Fibroblast of pulmonary artery (primary cell): Measurements from ENCODE around the gene UMAD1.

Experiments
- DNase-seq: peaks from one replicate; pipeline ENCODE4 v3.0.0-alpha.2; 2010; ENCODE audit warnings: low read depth
- H3K4me3 ChIP-seq: replicated peaks from 2 replicates; pipeline ENCODE4 v1.5.1; 2011; ENCODE audit warnings: low read depth, mild to moderate bottlenecking, control low read depth, low read length, moderate library complexity
- CTCF ChIP-seq: IDR thresholded peaks from 2 replicates; pipeline ENCODE4 v1.5.1; 2011; ENCODE audit warnings: mild to moderate bottlenecking, control low read depth, low read length, inconsistent platforms; ENCODE audit errors: missing control alignments

UMAD1 gene

GRCh38 chr7:7861211-7861633, 220.7 kb downstream of the UMAD1 start:
- H3K4me3 ChIP-seq = no peak overlapping the region
- DNase-seq = peak; percentile 40
- TF ChIP-seq CTCF = no peak

- no peak for DNase-seq
- no peak for TF ChIP-seq CTCF
- H3K4me3 ChIP-seq = no peak overlapping the region
These were observed 221.8 kb downstream of the UMAD1 start for GRCh38 chr7:7862393-7862792.

GRCh38 chr7:7867846-7868571, 227.5 kb downstream of the UMAD1 start:
- no peak overlapping the region for H3K4me3 ChIP-seq
- TF ChIP-seq CTCF = no peak
- DNase-seq = no peak

- DNase-seq = no peak
- TF ChIP-seq CTCF = no peak
These were observed 228.0 kb downstream of the UMAD1 start for GRCh38 chr7:7868572-7868899.

GRCh38 chr7:7869036-7869435, 228.5 kb downstream of the UMAD1 start:
- no peak for TF ChIP-seq CTCF
- H3K4me3 ChIP-seq = no peak overlapping the region
- DNase-seq = no peak

More at GRCh38 chr7:7868572-7868899, 228.0 kb downstream of the UMAD1 start:
- H3K4me3 ChIP-seq = no peak overlapping the region

GRCh38 chr7:7869651-7870050, 229.1 kb downstream of the UMAD1 start:
- no peak for TF ChIP-seq CTCF
- DNase-seq = no peak
- H3K4me3 ChIP-seq = no peak overlapping the region

GRCh38 chr7:7870555-7870954, 230.0 kb downstream of the UMAD1 start:
- no peak for DNase-seq
- H3K4me3 ChIP-seq = no peak overlapping the region
- TF ChIP-seq CTCF = no peak
